A172 (cell line): ENCODE measurements around the gene NRSN2. TPM values are rescaled to one million over a fixed set of nuclear protein-coding genes. Genes with fewer than 3 reads are reported as not detected.
A peak's percentile ranks its signal among the peaks of the same experiment; 100 is the strongest.

ENCODE experiments used
- DNase-seq: peaks from one replicate; pipeline ENCODE4 v3.0.0-alpha.2; 2015; ENCODE audit warnings: low spot score
- total RNA-seq: library from RNA; depleted of rRNA; stranded (reverse); fragments of >200 nt; shearing (Covaris generic); gene quantifications from 2 replicates; pipeline ENCODE4 v1.2.3, GENCODE V29; 2014; rRNA removed

NRSN2 gene
- total RNA-seq, 1 experiment from 2014 or later = 28.5 TPM

DNA sequence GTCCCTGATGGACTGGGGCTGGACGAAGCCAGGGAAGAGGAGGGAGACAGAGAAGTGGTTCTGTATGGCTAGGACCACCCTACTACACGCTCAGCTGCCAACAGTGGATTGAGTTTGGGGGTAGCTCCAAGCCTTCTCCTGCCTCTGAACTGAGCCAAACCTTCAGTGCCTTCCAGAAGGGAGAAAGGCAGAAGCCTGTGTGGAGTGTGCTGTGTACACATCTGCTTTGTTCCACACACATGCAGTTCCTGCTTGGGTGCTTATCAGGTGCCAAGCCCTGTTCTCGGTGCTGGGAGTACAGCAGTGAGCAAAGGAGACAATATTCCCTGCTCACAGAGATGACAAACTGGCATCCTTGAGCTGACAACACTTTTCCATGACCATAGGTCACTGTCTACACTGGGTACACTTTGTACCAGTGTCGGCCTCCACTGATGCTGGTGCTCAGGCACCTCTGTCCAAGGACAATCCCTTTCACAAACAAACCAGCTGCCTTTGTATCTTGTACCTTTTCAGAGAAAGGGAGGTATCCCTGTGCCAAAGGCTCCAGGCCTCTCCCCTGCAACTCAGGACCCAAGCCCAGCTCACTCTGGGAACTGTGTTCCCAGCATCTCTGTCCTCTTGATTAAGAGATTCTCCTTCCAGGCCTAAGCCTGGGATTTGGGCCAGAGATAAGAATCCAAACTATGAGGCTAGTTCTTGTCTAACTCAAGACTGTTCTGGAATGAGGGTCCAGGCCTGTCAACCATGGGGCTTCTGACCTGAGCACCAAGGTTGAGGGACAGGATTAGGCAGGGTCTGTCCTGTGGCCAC, 49.9 kb downstream of the NRSN2 start:
- DNase-seq = no peak

GRCh38 chr20:397432-398237, 50.7 kb downstream of the NRSN2 start:
- no peak for DNase-seq

- DNase-seq = no peak
Measured at GRCh38 chr20:399182-399707, 52.3 kb downstream of the NRSN2 start.

GRCh38 chr20:400128-400453, 53.2 kb downstream of the NRSN2 start:
- DNase-seq = peak; percentile 11

GRCh38 chr20:400454-401275, 53.8 kb downstream of the NRSN2 start:
- DNase-seq = peak; percentile 35

GRCh38 chr20:401682-402495, 55.0 kb downstream of the NRSN2 start:
- DNase-seq = peak; percentile 55

- no peak for DNase-seq
Measured at GRCh38 chr20:402496-402885, 55.6 kb downstream of the NRSN2 start.

- DNase-seq = no peak
Measured at GRCh38 chr20:402898-403581, 56.1 kb downstream of the NRSN2 start.

- DNase-seq = no peak
Measured at GRCh38 chr20:403582-403957, 56.7 kb downstream of the NRSN2 start.

DNA sequence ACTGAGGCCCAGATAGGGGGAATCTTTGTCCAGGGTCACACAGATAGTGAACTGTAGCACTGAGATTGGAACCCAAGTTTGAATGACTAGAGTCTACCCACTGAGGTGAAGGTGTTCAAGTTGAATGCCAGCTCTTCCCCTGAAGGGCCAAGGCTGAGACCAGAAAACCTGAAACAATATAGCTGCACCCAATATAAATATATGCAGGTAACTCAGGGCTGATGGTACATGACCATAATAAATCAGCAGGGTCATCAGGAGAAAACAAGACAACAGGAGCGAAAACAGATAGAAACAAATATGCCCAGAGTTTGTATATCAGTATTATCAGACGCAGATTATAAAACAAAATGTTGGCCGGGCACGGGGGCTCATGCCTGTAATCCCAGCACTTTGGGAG, 57.2 kb downstream of the NRSN2 start:
- DNase-seq = no peak

Other genes starting within 250 kb of the NRSN2 start
- gene DEFB126, start 204.5 kb upstream of the NRSN2 start, total RNA-seq = not detected in 2 replicates
- gene DEFB127, start 189.7 kb upstream of the NRSN2 start, total RNA-seq = not detected in 2 replicates
- gene DEFB128, start 157.4 kb upstream of the NRSN2 start, total RNA-seq = not detected in 2 replicates
- gene DEFB129, start 119.9 kb upstream of the NRSN2 start, total RNA-seq = not detected in 2 replicates
- not detected in 2 replicates for gene DEFB132, start 89.4 kb upstream of the NRSN2 start, total RNA-seq
- 3.1 and 3.8 TPM in 2 replicates for gene C20orf96, start 56.4 kb upstream of the NRSN2 start, total RNA-seq
- 12.9 and 18.2 TPM in 2 replicates for gene ZCCHC3, start 49.5 kb upstream of the NRSN2 start, total RNA-seq
- 7.4 and 9.4 TPM in 2 replicates for gene SOX12, start 21.6 kb upstream of the NRSN2 start, total RNA-seq
- gene TRIB3, start 33.6 kb downstream of the NRSN2 start, total RNA-seq = 23.2 and 25.6 TPM in 2 replicates
- 101 and 129 TPM in 2 replicates for gene RBCK1, start 61.2 kb downstream of the NRSN2 start, total RNA-seq
- 29.6 and 29.7 TPM in 2 replicates for gene TBC1D20, start 115.4 kb downstream of the NRSN2 start, total RNA-seq
- gene CSNK2A1, start 196.7 kb downstream of the NRSN2 start, total RNA-seq = 195 and 258 TPM in 2 replicates